HG03354 (cell line): ENCODE data around the gene KDSR.

ENCODE experiments used
- ATAC-seq: cut with Tn5 transposase; IDR thresholded peaks from one replicate; pipeline ENCODE4 v1.9.1; 2021; ENCODE audit warnings: mild to moderate bottlenecking; ENCODE audit not compliant: unreplicated experiment, poor library complexity, severe bottlenecking

KDSR gene

GRCh38 chr18:63322908-63323634 is 43.9 kb downstream of the KDSR start:
- ATAC-seq: no peak

GRCh38 chr18:63322206-63322605 is 44.8 kb downstream of the KDSR start:
- no peak for ATAC-seq

GRCh38 chr18:63321291-63321690 is 45.7 kb downstream of the KDSR start:
- no peak for ATAC-seq

- no peak for ATAC-seq
Measured at GRCh38 chr18:63320975-63321265, 46.1 kb downstream of the KDSR start.

- ATAC-seq: peak; percentile 63
Measured at GRCh38 chr18:63320123-63320974, 46.7 kb downstream of the KDSR start.

GRCh38 chr18:63319383-63320122 is 47.5 kb downstream of the KDSR start, which contains the start of gene BCL2:
BCL2 (minus strand) TSS chr18:63319769.
- peak; percentile 19 for ATAC-seq

GRCh38 chr18:63318889-63319382 is 48.1 kb downstream of the KDSR start:
- ATAC-seq: no peak

- ATAC-seq: peak; percentile 60
Measured at GRCh38 chr18:63317982-63318888, 48.8 kb downstream of the KDSR start.

GRCh38 chr18:63317556-63317946 is 49.5 kb downstream of the KDSR start:
- ATAC-seq: no peak

GRCh38 chr18:63316612-63317555 is 50.1 kb downstream of the KDSR start:
- no peak for ATAC-seq

- ATAC-seq: no peak
Measured at GRCh38 chr18:63315876-63316275, 51.1 kb downstream of the KDSR start.

- no peak for ATAC-seq
Measured at GRCh38 chr18:63315131-63315662, 51.8 kb downstream of the KDSR start.

GRCh38 chr18:63314062-63314790 is 52.8 kb downstream of the KDSR start:
- no peak for ATAC-seq

- ATAC-seq: no peak
Measured at GRCh38 chr18:63313396-63313917, 53.5 kb downstream of the KDSR start.

GRCh38 chr18:63312737-63313395 is 54.1 kb downstream of the KDSR start:
- peak; percentile 48 for ATAC-seq

GRCh38 chr18:63312019-63312409 is 55.0 kb downstream of the KDSR start:
- peak; percentile 3 for ATAC-seq
